Suppressor macrophage (primary cell): Measurements from ENCODE around the gene CPLX4.
"Not testable (repeated sequence)": the region's sequence is repeated elsewhere in the genome, so short reads cannot be mapped to it uniquely, and the experiment has no call there.

Experiments used
- DNase-seq, 4 experiments: peaks; one replicate each; pipeline ENCODE4 v3.0.0-alpha.2; 2020 to 2022

Gene CPLX4

GRCh38 chr18:59269563-59270119 is 48.8 kb downstream of the CPLX4 start:
- DNase-seq: no peak

- DNase-seq: peak in 2 of 4 experiments; percentile 34 to 53
These were observed 49.5 kb downstream of the CPLX4 start for GRCh38 chr18:59268721-59269562.

GRCh38 chr18:59268127-59268720 is 50.2 kb downstream of the CPLX4 start:
- no peak for DNase-seq

DNA sequence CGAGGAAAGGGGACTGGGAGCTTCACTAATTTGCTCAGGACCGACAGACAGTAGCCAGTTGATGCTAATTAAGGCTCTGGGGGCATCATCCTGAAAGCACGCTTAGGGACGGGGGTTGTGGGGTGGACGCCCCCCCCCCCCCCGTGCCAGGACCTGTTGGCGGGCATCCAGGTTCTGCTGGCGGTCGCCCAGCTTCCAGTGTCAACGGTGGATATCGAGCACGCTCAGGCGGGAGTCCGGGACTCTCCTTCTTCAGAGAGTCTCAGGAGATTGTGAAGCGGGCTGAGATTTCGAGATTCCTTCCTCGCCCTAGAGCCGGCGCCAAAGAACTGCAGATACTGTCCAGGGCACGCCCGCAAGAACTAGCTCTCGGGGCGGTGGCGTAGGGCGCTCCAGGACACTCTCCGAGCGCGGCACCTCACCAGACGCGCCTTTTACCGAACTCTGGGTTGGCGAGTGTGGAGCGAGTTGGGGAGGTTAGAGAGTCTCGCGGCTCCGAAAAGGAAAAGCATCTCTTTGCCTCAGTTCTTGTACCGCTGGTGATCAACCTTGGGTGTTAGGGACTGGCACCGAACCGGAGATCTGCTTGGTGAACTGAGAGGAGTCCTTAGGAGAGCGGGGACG is 50.8 kb downstream of the CPLX4 start:
- DNase-seq: no peak

GRCh38 chr18:59266886-59267502 is 51.5 kb downstream of the CPLX4 start:
- DNase-seq: no peak

- DNase-seq: no peak
These were observed 52.0 kb downstream of the CPLX4 start for GRCh38 chr18:59266459-59266858.

GRCh38 chr18:59265974-59266369 is 52.5 kb downstream of the CPLX4 start:
- no peak for DNase-seq

DNA sequence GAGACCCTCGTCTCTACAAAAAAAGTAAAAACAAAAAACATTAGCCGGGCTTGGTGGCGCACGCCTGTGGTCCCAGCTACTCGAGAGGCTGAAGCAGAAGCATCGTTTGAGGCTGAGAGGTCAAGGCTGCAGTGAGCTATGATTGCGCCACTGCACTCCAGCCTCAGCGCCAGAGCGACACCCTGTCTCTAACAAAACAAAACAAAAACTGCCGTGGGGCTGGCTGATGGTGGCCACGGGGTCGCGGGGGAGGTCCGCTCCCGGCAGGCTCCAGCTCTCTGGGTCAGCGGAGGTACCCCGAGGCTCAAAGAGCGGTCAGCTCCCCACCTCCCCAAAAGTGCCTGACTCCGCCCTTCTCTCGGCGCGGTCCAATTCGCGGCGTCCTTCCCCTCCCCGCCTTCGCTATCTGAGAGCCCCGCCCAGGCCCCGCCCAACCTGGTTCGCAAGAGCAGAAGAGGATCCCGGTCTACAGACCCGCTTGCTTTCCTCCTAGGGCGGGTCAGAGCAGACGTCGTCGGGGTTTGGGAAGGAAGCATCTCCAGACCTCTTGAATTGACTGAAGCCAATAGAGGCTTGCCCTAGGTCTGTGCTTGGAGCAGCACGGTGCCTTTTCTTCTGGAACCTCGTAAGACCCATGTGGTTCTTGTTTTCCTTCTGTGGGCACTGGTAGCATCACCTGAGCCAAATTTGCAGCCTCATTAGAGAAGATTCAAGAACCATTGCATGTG is 53.0 kb downstream of the CPLX4 start:
- DNase-seq: peak in 3 of 4 experiments; percentile 14 to 45 (median 15)

- DNase-seq: no peak
These were observed 53.7 kb downstream of the CPLX4 start for GRCh38 chr18:59264651-59265245.

DNA sequence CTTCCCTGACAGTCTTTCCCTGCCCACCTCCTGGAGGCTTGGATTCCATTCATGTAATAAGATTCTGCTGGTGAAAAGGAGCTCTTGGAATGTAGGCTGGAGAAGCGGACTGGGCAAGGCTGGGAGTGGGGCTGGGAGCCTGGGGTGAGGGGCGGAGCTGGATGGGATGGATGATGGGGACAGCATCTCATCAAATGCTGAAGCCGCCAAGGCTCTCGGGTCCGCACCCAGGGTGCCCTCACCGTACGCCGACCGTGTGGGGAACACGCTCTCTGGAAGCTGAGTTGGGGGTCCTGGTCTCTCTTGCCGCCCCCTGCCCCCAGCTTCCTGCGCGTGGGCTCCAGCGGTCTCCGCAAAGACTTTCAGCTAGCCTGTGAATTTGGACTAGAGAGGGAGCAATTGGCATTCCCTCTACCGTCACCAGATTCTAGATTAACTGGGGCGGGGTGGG is 54.3 kb downstream of the CPLX4 start:
- no peak for DNase-seq

- DNase-seq: no peak
These were observed 54.8 kb downstream of the CPLX4 start for GRCh38 chr18:59263661-59264060.

GRCh38 chr18:59262243-59262642 is 56.2 kb downstream of the CPLX4 start:
- not testable (repeated sequence) for DNase-seq

GRCh38 chr18:59261842-59262241 is 56.6 kb downstream of the CPLX4 start:
- not testable (repeated sequence) for DNase-seq

DNA sequence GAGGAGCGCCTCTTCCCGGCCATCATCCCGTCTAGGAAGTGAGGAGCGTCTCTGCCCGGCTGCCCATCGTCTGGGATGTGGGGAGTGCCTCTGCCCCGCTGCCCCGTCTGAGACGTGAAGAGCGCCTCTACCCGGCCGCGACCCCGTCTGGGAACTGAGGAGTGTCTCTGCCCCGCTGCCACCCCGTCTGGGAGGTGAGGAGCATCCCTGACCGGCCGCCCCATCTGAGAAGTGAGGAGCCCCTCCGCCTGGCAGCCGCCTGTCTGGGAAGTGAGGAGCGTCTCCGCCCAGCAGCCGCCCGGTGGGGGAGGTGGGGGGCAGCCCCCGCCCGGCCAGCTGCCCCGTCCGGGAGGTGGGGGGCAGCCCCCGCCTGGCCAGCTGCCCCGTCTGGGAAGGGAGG is 63.0 kb downstream of the CPLX4 start:
- DNase-seq: not testable (repeated sequence)

DNA sequence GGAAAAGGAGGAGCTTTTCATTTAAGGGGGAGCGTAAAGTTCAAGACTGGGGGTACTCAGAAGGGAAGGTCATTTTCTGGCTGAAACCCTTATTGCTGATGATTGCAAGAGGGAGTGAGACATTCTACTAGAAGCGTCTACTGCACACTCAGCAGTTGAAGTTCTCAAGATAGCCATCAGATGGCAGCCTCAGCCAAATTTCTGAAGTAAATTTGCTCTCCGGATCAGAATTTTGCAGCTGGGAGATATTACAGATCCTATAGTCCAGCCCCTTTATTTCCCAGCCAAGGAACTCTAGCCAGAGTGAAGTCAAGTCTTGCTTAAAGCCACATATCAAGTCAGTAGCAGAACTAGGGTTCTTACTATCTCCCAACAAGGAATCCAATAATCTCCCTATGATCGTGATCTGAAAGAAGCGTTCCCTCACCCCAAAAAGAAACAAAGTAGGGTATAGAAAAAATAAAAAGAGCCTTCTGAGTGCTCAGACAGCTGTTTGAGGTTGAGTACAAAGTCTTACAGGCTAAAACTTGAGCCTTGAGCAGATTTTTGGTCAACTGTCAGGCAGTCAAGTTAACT is 69.2 kb downstream of the CPLX4 start:
- peak; percentile 48 to 65 (median 61) for DNase-seq

- DNase-seq: no peak
These were observed 71.7 kb downstream of the CPLX4 start for GRCh38 chr18:59246796-59247195.
